HG02870 (cell line): ENCODE results near the gene PDIA6.
"Not testable (repeated sequence)": the region's sequence is repeated elsewhere in the genome, so short reads cannot be mapped to it uniquely, and the experiment has no call there.

Experiments used
- ATAC-seq: cut with Tn5 transposase; IDR thresholded peaks from one replicate; pipeline ENCODE4 v1.9.1; 2021; ENCODE audit warnings: mild to moderate bottlenecking, moderate library complexity; ENCODE audit not compliant: unreplicated experiment

Gene PDIA6

DNA sequence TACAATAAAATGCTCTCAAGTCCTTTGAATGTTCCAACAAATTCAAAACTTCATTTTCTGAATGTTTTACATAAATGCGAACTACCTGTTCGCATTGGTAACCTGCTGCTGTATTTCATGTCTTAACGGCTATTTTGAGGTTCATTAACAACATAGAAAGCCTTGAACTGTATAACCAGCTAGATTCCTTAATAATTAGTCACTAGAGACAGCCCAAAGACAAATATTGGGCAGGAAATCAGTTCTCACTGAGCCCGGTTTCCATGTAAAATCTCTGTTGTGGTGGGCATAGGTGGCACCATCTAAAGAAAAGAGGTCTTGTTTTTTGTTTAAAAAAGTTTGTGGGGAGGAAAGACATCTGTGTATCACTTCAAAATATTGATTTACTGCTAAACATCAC lies 29.2 kb downstream of the PDIA6 start:
- no peak for ATAC-seq

DNA sequence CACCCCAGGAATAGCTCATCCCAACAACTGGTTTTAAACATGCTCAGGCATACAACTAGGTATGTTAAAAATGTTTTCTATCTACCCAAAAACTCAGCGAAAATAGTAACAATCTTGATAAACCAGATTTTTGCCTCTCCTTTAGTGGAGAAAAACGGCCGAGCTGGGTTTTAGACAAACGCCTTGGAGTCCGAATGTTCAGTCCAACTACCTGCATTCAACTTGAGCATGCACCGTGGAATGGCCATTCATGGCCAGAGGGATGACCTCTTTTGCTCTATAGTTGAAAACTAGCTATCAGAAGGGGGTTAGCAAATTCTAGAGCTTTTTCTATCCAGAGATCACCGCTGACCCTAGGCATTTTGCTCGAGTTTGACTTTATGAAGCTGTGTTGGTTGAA lies 30.8 kb downstream of the PDIA6 start:
- ATAC-seq, result no peak

DNA sequence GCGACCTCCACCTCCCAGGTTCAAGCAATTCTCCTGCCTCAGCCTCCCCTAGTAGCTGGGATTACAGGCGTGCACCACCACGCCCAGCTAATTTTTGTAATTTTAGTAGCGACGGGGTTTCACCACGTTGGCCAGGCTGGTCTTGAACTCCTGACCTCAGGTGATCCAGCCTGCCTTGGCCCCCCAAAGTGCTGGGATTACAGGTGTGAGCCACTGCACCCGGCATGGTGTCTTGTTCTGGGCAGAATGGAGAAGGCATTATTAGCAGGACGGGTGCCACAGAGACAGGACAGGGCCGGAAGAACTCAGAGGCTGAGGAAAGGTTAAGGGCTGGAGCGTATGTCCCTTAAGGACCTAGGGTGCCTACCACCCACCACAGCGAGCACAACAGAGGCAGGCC lies 31.8 kb downstream of the PDIA6 start:
- not testable (repeated sequence) for ATAC-seq

DNA sequence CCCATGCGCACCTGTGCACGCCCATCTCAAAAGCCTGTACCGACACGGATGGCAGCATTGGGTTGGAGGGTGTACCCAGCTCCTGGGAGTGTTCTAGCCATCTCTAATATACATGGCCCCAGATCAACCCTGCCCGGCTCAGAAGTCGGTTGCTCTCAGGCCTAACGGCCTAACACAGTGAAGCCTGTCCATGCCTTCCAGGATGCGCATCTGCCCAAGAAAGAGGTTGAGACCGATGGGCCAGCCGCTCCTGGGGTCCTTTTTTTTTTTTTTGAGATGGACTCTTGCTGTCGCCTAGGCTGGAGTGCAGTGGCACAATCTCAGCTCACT lies 32.1 kb downstream of the PDIA6 start:
- no peak for ATAC-seq

DNA sequence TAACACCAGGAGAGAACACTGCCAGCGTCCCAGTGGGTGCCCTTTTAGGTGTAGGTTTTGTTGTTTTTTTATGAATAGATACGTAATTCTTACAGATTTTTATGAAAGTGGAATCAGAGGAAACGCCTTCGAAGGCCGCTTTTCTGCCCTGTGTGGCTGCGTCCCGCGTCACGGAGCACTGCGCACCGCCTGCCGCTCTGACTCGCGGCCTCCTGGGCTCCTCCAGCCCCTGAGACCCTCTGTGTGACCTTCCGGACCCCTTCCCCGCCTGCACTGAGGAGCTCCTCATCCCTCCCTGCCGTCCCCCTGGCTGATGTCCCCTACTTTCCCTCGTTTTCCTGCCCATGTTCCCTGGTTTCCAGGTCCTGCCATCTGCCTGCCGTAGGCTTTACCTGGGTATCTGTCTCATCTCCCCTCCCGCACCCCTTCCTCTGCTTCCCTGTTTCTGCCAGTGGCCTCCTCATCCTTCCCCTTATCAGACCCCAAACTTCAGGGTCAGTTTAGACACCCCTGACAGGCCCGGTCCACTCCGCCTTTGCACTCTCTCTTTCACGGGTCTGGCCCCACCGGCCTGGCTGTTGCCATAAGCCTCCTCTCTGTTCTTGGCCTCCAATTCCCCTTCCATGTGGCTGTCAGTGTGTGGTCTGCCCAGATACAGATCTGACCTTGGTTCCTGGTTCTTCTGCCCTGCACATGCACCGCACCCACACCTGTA lies 32.7 kb downstream of the PDIA6 start:
- no peak for ATAC-seq

DNA sequence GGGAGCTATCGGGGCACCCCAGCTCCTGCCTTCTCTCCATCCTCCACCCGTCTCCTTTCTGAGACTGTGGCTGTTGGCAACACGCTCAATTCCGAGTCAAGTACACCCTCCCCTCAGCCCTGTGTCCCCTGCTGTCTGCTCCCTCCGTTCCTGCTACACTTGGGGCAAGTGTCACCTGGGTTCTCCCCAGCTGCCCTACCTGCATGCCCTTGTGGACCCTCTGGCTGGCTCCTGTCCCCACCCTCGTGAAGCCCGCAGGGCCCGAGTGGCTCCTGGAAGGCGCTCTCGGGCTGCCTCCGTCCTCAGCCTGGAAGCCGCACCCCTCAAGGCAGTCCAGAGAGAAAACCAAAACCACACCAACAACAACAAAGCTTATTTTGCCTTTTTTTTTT lies 33.9 kb downstream of the PDIA6 start:
- ATAC-seq, result no peak

DNA sequence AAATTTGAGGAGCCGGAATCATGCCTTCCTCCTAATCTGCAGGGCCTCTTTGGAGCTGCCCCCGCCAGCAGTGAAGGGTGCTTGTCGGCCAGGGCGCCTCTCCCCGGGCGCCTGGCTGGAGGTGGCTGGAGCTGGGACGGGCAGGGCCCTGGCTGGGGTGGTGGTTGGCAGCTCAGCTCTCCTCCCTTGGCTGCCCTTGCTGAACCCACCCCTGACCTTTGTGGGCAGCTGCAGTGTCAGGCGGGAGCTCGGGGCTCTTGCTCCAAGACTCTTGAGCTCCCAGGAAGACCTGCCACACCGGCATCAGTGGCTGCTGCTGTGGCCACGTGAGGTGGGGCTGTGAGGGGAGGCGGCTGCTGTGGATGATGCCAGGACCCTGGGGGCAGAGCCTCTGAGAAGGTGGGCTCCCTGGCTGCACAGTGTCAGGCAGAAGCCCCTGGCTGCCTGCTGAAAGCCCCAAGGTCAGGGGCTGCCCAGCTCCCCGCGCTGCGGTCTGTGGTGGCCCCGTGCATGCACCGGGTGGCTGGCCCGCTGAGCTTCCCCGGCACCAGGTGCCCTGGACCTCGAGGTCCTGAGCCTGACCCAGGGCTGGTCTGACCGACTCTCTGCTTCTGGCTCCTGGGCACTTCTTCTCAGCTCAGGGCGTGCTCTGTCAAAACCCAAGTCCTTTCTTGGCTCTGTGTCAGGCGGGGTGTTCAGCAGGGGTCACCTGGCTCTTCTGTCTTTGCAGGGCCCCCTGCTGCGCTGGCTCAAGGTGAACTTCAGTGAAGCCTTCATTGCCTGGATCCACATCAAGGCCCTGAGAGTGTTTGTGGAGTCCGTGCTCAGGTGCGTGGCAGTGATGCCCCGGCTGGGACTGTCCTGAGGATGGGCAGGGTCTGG lies 34.5 kb downstream of the PDIA6 start:
- ATAC-seq, result no peak

DNA sequence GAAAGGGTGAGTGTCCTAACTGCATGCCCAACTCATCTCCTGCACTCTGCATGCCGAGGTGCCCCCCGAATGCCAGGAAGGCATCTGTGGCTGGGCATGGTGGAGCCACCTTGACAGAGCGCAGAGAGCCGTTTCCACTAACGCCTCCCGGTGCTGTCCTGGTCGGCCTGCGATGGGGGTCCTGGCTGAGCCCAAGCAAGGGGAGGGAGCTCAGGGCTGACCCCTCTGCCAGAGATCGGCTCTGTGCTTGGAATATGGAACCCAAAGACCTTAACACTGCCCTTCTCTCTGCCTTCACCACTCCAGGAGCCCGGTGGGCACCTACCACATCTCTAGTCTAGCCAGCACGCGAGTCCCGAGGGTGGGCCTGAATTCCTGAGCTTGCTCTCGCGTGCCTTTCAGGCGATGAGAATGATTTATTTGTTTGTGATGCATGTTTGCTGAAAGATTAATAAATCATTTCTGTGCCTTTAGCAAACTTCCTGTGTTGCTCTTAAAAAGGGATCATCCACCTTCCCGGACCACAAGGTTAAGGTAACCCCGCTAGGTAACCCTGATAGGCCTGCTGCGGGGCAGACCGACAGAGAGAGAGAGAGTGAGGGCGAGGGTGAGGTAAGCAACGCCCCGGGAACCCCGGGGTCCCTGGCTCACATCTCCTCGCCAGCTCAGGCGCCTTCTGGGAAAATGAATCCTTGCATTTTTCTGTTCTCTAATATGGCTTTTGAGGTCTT lies 35.3 kb downstream of the PDIA6 start:
- ATAC-seq, result no peak

DNA sequence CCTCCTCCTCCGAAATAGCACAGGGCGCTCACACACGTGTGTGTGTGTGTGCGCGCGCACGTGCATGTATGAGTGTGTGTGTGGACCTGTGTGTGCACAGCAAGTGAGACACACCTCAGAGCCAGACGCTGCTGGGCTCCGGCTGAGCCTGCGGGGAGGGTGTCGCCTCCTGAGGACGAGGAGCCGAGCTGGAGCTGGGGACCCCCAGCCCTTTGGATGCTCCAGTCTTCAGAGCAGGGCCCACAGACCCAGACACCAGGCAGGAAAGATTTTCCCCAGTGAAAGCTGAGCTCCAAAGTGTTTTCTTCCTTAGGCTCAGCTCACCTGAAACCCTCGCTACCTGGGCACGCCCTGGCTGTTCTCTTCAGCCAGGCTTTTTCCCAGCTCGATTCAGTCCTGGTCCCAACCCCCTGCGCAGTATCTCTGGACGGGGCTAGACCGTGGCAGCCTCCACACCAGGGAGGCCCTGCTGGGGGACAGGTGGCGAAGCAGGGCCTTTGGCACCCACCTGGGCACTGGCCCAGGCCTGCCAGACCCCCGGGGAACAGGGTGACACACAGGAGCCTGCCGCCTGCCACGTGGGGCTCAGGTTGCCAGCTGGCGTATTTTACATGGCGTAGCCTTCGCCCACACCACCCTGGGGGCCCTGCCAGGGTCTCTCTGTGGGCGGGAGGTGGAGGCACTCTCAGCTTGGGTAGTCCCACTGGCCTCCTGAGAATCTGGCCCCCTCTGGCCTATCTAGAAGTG lies 36.2 kb downstream of the PDIA6 start:
- ATAC-seq, result no peak

DNA sequence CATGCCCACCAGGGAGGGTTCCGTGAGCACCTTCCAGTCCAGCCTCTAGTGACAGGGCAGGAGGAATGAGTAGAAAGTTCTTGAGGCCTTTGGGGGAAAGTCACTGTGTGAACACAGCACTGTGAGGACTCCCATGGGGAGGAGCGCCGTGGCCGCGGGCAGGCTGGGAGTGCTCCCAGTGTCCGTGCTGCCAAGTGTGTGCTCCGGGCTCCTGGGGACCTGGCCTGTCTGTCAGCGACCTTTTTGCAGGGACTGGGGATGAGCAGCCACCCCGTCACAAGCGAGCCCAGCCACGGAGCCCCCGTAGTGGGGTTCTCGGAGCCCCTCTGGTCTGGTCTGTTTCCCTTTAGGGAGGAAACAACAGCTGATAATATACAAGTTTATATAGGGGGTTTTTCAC lies 36.8 kb downstream of the PDIA6 start:
- no peak for ATAC-seq

DNA sequence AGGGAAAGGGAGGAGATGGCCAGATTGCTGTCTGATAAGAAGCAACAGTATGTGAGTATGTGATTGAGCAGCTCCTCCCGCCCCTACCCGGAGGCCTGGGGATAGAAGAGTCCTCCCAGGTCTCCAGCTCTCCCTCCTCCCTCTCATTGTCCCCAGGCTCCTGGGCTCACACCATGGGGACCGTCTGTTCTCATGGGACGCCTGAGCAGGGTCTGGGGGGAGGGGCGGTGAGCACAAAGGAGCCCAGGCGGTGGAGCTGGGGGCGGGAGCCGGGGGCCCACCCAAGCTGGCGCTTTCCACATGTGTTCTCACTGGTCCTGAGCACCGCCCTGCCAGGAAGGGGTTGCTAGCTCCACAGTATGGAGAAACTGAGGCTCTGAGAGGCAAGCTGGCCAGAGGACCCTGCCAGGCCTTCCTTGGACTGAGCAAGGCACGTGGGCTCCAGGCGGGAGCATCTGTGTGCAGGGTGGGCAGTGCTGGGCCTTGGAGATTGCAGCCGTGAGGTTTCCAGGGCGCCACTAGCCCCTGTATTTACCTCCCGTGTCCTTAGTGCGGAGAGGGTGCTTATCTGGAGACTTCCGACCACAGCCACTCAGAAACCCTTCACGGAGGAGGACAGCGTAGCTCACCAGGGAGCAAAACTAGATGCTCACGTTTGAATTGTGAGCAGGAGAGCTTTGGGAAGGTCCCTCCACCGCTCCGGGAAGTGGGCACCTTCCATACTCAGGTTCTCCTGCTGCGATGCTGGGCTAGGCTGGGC lies 37.4 kb downstream of the PDIA6 start:
- ATAC-seq, result no peak

DNA sequence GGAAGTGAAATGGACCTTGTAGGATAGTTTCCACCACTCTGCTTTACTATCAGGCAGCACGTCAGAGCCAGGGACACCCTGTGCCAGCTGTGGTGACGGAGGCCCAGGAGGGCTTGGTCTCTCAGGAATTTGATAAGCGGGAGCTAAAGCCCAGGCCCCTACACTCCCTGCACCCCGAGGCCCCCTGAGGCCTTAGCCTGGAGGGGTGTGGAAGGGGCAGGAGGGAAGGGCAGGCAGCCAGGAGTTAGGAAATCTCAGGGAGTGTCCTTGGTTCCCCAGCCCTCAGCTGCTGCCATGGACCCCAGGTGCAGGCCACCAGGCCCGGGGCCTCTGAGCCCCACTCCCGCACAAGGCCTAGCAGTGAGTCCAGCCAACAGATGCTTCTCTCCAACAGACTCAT lies 38.2 kb downstream of the PDIA6 start:
- no peak for ATAC-seq

DNA sequence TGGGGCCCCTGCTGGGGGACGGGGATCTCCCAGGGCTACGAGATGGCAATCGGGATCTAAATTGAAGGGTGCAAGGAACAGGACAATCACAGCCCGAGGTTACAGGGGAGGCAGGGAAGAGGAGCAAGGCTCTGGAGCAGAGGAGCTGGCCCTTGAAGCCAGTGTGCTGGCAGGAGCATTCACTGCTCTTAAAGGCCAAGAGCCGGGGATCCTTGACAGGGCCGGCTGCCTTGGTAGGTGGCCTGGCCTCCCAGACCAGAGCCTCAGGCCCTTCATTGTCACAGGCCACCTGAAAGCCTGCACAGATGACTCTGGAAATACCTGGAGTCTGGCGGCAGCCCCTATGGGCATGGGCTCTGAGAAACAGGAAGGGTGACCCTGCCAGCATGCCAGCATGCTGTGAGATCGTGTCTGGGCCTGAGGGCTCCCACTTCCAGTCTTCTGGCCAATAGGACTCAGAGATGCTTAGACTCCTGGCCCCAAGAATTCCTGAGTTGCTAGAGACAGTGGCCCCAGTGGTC lies 38.7 kb downstream of the PDIA6 start:
- no peak for ATAC-seq

DNA sequence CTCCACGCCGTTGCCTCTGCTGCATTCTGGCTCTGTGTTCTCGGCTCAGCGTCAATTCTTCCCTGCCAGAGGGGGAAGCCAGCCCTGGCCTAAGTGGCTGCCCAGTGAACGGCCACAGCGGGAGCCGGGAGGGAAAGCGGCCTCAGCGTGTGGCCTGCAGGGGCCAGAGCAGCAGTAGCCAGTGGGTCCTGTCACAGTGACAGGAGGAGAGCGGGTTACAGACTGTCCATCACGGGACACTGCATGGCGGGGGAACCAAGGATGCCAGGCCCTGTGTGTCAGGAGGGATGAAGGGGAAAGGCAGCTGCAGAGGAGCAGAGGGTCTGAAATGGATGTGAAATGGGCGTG lies 39.7 kb downstream of the PDIA6 start:
- no peak for ATAC-seq

DNA sequence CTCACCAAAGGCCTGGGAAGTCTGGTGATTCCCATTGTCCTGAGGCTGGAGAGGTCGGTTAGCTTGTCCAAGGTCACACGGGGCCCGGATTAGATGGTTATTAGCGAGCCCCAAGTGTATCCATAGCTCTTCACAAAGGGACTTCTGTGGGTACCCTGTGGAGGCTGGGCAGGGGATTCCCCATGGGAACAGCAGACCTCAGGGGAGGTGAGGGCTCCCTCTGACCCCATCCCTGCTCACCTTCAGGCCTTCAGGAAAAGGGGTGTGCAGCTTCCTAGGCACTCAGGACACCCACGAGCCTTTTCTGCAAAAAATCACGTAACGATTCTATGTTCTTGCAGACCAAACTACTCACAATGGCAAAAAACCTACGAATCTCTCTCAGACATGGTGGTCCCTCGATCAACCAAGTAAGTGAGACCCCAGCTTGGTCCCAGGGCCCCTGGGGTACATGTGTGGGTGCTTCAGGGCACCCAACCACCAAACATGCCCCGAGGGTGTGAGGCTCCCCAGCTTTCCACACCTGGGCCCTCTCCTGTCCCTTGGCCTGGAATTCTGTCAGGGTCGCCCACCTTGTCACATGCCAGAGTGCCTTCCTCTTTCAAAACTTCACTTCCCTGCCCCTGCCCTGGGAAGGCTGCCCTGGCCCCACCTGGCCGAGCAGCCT lies 40.3 kb downstream of the PDIA6 start:
- ATAC-seq, result no peak

DNA sequence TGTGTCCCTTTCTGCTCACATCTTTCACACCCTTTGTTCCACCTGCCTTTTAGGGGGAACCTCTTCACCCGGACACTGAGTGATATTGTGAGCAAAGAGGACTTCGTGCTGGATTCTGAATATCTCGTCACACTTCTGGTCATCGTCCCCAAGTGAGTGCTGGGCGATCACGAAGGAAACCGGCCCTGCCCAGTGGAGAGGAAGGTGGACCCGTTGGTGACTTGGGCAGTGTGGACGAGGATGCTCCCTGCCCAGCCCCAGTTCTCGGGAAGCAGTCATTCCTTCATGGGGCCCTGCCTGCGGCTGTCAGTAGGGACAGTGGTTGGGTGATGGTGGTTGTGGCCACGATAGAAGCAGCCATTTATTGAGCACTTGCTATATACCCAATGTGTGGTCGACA lies 40.8 kb downstream of the PDIA6 start:
- no peak for ATAC-seq

DNA sequence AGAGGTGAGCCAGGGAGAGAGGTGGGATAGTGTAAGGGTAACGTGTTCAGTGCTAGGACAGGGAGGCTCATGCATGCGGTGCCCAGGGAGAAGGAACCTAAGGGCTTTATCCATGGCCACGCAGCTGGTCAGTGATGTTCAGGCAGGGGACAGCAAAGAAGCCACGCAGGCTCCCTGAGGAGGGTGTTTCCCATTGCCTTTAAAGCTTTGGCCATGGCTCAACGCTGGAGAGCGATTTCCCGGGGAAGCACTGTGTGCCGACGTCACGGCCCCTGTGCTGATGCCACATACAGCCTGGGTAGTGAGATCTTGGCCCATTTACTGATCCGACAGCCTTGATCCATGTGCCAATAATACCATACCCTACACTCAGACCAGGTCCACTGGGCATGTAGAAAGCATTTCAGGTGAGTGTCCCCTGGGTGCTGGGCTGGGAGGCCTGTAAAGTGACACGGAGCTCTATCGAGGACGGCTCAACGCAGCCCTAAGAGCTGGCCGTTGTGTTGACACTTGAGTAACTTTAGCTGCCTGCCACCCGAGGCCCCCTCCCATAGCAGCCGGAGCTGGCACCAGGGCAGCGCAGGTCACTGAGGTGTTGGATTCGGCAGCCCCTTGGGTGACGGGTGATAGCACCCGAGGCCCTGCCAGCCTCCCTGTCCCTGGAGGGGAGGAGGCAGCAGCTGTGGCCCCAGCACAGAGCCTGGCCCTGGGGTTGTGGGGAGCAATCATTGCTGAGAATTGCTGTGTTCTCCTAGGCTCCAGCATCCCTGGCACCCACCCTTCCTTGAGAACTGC lies 41.4 kb downstream of the PDIA6 start:
- ATAC-seq, result no peak

DNA sequence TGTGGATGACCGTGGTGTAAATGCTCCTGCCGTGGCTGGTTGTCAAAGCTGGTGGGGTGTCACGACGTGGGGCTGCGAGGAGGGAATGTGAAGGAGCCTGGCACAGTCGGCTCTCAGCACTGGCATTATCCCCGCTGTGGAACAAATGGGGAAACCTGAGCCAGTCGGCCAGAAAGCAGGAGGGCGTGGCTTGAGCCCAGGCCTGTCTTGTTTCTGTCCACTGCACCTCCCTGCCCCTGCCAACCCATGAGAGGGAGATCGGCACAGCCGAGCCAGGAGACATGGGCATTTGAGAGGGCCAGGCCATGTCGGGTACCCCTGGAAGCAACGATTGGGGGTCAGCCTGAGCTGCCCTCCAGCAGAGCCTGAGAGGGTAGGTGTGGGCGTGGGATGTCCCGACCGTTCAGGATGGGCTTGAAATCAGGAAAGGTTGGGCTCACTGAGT lies 44.5 kb downstream of the PDIA6 start:
- no peak for ATAC-seq

DNA sequence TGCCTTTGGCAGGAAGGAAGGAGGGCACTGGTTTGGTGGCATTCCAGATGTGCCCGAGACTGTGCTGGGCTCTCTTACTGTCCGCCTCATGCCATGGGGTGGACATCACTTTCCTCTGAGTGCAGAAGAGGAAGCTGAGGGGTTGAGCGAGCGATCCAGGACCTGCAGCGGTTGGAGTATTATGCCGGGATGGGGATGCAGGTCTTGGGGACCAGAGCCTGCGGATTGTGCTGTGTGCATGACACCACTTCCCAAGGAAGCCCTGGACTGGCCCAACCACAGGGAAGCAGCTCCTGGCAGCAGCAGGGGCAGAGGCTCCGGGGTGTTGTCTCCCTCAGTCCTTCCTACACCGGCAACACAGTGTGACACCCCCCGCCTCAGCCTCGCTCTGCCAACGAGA lies 46.7 kb downstream of the PDIA6 start:
- no peak for ATAC-seq
